Endothelial cell of umbilical vein (primary cell): ENCODE data around the gene CNKSR3.

ENCODE experiments used
- EZH2 ChIP-seq: IDR thresholded peaks from 2 replicates; pipeline ENCODE4 v1.6.1; 2012; ENCODE audit warnings: borderline replicate concordance, low read depth, mild to moderate bottlenecking, moderate library complexity, low read length, inconsistent platforms; ENCODE audit not compliant: severe bottlenecking
- FOS ChIP-seq: IDR thresholded peaks from 2 replicates; pipeline ENCODE4 v1.6.1; 2011; ENCODE audit warnings: mild to moderate bottlenecking, low read length, moderate library complexity, borderline replicate concordance; ENCODE audit not compliant: insufficient read depth
- GATA2 ChIP-seq: IDR thresholded peaks from 2 replicates; pipeline ENCODE4 v1.7.0; 2011; ENCODE audit warnings: low read depth, mild to moderate bottlenecking, moderate library complexity, mixed read lengths, low read length; ENCODE audit not compliant: insufficient read length, insufficient read depth
- JUN ChIP-seq: IDR thresholded peaks from 2 replicates; pipeline ENCODE4 v1.6.1; 2011; ENCODE audit warnings: borderline replicate concordance, low read depth; ENCODE audit not compliant: insufficient read length, insufficient read depth
- MYC ChIP-seq: IDR thresholded peaks from one replicate; pipeline ENCODE4 v1.6.1; 2011; ENCODE audit warnings: mild to moderate bottlenecking, low read depth, low read length
- POLR2A ChIP-seq: IDR thresholded peaks from 2 replicates; pipeline ENCODE4 v1.6.1; 2012; ENCODE audit warnings: low read depth, mild to moderate bottlenecking, control low read depth, low read length
- POLR2AphosphoS5 ChIP-seq: IDR thresholded peaks from 2 replicates; pipeline ENCODE4 v1.6.1; 2012; ENCODE audit warnings: low read depth, mild to moderate bottlenecking, control low read depth, low read length, moderate library complexity; ENCODE audit not compliant: insufficient read depth
- TF ChIP-seq, protein P1 (sequence below), 2 donors: IDR thresholded peaks; 1 replicate in 1 of 2; 2 replicates in 1 of 2; pipeline ENCODE4 v1.5.1; 2011; ENCODE audit warnings: low read length in 2 of 2, mild to moderate bottlenecking in 2 of 2, moderate library complexity in 2 of 2, control low read depth in 1 of 2, inconsistent platforms in 1 of 2, low read depth in 1 of 2; ENCODE audit not compliant: insufficient read depth in 1 of 2; ENCODE audit errors: extremely low read depth in 1 of 2
- TF ChIP-seq, protein P2 (sequence below): IDR thresholded peaks from 2 replicates; pipeline ENCODE4 v1.6.1; 2011; ENCODE audit not compliant: insufficient read depth, insufficient read length

DNA sequence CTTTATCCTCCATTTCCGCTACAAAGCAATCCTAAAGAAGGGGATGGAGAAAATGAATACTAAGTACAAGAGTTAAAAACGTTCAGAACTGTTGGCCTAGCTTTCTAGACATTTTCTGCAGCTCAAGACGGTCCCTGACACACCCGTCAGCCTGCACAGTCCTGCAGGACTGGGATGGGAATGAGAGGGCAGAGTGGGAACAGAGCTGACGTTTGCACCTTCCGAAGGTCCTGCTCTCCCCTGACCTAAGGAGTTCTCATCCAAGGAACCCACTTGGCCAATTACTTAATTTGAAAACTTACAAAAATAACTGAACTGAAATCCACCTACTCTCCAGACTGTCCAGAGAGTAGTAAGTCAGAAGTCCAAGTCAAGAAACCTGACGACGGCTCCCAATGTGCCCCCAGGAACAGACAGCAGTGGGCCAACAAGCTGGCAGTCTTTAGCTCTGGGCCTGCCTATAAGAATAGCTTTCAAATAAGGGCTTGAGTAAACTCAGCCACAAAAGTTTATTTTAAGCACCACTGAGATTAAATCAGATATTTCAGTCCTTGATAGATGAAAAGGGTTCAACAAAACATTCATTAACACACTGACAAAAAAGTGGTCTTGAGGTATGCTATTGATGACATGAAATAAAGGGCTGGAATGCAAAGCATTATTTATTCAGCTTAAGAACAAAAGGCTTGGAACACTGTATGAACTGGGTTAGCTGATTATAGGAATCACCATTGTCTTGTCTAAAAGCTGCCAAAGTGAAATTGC is 76.8 kb downstream of the CNKSR3 start:
- TF ChIP-seq, protein P1, sequence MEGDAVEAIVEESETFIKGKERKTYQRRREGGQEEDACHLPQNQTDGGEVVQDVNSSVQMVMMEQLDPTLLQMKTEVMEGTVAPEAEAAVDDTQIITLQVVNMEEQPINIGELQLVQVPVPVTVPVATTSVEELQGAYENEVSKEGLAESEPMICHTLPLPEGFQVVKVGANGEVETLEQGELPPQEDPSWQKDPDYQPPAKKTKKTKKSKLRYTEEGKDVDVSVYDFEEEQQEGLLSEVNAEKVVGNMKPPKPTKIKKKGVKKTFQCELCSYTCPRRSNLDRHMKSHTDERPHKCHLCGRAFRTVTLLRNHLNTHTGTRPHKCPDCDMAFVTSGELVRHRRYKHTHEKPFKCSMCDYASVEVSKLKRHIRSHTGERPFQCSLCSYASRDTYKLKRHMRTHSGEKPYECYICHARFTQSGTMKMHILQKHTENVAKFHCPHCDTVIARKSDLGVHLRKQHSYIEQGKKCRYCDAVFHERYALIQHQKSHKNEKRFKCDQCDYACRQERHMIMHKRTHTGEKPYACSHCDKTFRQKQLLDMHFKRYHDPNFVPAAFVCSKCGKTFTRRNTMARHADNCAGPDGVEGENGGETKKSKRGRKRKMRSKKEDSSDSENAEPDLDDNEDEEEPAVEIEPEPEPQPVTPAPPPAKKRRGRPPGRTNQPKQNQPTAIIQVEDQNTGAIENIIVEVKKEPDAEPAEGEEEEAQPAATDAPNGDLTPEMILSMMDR (IDR thresholded peaks at IDR 0.05; ENCODE audit: extremely low read depth in 1 of 2, insufficient read depth in 1 of 2, low read depth in 1 of 2, low read length in 2 of 2), result no peak
- TF ChIP-seq POLR2A (no peak), EZH2 (no peak), POLR2AphosphoS5 (no peak), JUN (no peak), FOS (no peak), MYC (no peak), GATA2 (no peak)
- TF ChIP-seq, protein P2, sequence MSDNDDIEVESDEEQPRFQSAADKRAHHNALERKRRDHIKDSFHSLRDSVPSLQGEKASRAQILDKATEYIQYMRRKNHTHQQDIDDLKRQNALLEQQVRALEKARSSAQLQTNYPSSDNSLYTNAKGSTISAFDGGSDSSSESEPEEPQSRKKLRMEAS, result no peak
